ENCODE data around the gene LIN28B.

Gene LIN28B, protein sequence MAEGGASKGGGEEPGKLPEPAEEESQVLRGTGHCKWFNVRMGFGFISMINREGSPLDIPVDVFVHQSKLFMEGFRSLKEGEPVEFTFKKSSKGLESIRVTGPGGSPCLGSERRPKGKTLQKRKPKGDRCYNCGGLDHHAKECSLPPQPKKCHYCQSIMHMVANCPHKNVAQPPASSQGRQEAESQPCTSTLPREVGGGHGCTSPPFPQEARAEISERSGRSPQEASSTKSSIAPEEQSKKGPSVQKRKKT

DNA sequence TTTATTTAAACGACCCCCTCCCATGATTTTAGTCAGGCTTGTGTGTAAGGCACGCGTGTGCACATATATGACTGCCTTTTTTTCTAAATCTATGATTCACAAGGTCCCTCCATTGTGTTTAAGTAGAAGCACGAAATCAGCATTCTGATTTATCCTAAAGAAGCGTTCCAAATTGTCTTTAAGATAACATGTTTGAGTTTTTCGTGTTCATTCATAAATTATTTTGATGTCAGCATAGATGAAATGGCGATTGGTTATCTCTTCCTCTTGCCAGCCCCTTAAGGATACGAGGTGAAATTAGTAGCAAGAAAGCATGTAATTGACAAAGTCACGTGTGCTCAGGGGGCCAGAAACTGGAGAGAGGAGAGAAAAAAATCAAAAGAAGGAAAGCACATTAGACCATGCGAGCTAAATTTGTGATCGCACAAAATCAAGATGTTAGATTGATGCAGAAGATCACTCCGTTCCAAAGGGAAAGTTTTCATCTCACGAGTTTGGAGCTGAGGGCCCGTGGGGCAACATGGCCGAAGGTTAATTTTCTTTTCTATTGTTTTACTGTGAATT is at the start of gene LIN28B:
TSS of gene LIN28B (plus strand) at position 377 of the 564 bp plus-strand sequence. CDS start at position 521, 144 bp downstream.
- peak; percentile 87 for DNase-seq

DNA sequence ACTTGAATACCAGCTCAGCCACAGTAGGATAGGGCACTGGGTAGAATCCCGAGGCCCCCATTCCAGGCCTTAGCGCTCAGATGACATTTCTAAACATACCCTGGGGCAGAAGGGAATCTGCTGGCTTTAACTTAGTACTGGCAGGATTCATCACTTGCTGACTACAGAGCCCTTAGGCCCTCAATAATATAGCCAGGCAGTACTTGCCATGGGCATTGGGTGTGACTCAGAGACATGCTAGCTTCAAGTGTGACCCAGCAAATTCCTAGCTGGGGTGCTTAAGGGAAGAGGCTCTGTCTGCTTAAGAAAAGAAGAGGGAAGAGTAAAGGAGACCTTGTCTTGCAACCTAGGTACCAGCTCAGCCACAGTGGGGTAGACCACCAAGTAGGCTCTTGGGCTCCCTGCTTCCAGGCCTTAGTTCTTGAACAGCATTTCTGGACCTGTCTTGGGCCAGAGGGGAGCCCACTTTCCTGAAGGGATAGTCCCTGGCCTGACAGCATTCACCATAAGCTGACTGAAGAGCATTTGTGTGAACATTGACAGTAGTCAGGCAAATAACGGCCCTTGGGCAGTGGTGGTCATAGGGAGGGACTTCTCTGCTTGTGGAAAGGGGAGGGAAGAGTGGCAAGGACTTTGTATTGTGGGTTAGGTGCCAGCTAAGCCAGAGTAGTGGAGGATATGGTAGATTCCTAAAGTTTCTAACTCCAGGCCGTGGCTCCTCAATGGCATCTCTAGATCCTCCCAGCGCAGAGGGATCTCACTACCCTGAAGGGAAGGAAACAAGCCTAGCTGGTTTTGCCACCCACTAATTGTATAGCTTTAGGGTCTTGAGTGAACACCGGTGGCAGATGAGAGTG is 48.6 kb upstream of the LIN28B start:
- no peak for DNase-seq

DNA sequence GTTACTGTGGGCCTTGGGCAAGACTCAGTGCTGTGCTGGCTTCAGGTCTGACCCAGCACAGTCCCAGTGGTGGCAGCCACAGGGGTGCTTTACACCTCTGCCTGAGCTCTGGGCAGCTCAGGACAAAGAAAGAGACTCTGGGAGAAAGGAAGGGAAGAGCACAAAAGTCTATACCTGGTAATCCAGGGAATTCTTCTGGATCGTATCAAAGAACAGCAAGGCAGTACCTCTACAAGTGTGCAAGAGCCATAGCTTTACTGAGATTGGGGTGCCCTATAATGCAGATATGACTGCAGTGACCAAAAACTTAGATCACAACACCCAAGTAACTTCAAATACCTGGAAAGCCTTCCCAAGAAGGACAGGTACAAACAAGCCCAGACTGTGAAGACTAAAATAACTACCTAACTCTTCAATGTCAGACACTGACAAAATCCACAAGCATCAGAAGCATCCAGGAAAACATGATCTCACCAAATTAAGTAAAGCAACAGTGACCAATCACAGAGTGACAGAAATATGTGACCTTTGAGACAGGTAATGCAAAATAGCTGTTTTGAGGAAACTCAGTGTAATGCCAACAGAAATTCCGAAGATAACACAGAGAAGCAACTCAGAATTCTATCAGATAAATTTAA is 47.9 kb upstream of the LIN28B start:
- no peak for DNase-seq

DNA sequence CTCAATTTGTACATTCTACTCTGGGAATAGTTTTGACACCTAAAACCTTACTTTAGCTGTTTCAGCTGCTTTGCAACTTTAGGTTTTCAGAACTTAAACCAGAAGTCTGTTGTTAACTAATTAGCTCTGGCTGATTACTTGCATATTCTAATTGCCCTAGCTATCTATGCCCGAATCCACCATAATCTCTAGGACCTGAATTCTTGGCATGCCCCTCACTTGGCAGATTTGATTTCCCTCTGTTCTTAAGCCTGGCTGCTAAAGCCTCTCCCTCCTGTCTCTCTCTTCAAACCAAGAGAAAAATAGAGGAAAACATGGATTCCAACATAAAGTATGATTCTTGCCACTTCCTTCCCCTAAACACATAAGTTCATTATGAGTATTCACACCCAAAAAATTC is 35.0 kb upstream of the LIN28B start:
- DNase-seq, result no peak

DNA sequence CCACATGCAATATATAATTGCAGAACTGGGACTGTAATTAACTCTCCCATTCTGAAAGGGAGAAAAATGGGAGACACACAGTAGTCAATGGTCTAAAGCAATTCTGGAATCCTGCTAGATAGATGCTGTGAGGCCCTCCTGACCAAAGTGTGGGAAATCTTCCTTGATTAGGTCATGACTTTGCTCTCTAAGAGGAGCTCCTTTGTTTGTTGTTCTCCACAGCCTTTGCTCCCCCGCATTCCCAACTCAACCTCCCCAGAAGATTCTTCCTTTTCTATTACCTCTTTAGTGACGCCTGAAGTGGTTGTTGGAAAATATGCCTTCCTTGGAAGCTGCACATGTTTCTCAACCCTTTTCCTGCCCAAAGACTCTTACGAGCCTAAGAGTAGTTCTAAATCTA is 28.8 kb upstream of the LIN28B start:
- DNase-seq, result no peak

DNA sequence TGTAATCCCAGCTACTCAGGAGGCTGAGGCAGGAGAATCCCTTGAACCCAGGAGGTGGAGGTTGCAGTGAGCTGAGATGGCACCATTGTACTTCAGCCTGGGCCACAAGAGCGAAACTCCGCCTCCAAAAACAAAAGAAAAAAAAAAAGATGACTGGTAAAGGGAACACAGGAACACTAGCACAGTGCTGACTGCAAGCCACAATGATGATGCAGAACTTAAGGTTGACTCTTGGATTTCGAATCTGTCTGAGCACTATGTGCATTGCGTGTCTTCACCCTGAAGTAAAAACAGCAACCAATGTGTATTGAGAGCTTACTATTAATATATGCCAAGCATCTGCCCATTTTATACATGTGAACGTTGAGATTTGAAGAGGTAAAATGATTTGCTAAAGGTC is 27.6 kb upstream of the LIN28B start:
- DNase-seq, result no peak

DNA sequence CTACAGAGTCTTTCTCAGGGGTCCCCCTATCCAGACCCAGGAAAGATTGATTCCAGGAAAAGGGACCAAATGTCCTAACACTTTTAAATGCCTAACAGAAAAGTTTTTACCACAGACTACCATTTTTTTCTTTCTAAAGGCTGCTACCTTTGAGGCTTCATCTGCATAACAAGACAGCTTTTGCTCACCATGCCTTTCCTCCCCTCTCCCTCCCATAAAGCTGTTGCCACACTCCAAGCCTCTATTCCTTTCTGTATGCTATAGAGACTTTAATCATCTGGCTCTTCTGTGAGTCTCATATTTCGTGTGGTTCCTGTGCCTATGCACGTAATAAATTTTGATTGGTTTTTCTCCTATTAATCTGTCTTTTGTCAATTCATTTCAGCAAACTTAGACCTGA is 26.0 kb upstream of the LIN28B start:
- no peak for DNase-seq

DNA sequence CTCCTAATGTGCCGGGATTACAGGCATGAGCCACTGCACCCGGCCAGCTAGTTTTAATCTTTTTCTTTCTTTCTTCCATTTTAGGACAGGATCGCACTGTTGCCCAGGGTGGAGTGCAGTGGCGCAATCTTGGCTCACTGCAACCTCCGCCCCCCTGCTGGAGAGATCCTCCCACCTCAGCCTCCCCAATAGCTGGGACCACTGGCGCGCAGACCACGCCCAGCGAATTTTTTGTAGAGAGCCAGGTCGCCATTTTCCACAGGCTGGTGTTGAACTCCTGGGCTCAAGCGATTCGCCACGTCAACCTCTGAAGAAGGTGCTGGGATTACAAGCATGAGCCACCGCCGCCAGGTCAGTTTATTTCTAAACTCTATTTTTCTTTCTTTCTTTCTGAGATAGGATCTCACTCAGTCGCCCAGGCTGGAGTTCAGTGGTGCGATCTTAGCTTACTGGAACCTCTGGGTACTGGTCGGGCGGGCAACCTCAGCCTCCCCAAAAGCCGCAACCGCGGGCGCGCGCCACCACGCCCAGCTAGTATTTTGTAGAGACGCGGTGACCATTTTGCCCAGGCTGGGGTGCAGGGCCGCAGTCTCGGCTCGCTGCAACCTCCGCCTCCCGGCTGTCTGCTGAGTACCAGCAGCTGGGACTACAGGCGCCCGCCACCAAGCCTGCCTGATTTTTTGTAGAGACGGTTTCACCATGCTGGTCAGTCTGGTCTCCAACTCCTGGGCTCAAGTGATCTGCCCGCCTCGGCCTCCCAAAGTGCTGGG is 20.0 kb upstream of the LIN28B start:
- DNase-seq, result no peak

DNA sequence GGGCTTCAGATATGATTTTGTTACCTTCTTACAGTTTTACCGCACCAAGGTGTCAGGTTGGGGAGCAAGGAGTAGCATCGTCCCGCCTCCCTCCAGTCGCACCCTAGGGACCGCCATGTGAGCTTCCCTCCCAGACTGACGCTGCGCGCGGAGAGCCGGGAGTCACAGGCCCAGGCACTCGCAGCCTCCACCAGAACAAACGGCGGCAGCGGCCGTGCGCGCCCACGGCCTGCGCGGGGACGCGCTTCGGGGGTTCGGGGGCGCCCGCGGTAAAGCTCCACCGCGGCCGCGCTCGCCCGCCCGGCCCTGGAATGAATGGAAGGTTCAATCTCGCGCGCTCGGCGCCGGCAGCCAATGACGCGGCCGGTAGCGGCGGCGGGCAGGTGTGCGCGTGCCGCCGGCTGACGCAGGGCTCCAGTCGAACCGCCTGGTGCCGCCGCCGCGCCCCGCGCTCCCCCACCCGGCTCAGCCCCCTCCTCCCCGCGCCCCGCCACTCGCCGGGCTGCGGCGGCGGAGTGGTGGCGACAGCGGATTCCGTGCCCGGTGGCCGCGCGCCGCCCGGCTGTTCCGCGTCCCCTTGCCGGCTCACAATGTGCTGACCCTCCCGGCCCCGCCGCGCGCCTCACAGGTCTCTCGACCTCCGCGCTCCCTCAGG is 16.5 kb upstream of the LIN28B start:
- DNase-seq, result no peak

DNA sequence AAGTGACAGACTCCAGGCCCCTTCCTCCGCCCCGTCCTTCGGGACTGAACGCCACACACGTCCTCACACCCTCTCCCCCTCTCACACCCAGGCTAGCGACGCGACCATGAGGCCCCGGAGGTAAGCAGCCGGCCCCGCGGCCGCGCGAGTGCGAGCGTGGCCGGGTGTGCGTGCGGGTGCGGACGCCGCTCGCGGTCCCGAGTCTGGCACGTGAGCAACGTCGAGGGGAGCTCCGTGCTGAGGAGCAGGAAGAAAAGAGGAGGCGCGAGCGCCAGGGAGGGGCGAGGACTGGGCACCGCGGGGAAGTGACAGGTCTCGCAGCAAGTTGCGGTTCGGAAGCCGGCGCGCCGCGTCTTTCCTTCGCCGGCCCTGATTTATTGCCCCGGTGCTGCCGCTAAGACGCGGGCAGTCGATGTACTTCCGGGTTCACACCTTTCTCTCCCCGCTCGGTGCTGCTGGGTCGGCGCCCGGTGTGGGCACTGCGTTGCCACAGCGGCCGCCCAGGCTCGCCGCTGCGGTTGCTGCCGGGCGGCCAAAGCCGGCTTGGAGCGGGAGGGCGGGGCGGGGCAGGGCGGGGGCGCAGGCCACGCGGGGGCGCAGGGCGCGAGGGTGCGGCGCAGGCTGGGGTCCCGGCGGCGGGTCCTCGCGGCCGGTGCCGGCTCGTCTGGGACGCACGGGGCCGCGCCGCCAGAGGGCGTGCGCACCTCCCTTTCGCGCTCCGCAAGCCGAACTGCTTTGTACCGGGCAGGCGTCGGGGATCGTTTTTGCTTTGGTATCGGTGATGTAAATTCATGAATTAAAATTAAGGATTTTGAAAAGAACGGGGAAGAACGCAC is 15.8 kb upstream of the LIN28B start:
- DNase-seq, result peak; percentile 43

DNA sequence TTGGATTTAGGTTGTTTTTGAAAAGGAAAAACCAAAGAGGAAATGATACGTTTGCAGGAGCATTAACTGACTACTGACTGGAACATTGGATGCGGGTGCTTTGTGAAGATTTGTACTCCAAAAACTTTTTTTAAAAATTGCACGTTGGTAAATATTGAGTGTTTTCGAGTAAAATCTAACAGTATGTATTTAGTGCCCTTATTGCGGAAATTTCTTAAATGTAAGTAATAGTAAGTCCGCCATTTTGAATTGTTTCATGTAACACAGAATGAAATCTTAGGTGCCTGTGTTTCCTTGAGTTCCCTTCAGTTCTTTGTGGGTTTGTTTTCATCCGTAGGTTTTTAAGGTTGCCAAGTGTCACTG is 15.2 kb upstream of the LIN28B start:
- DNase-seq, result peak; percentile 46

DNA sequence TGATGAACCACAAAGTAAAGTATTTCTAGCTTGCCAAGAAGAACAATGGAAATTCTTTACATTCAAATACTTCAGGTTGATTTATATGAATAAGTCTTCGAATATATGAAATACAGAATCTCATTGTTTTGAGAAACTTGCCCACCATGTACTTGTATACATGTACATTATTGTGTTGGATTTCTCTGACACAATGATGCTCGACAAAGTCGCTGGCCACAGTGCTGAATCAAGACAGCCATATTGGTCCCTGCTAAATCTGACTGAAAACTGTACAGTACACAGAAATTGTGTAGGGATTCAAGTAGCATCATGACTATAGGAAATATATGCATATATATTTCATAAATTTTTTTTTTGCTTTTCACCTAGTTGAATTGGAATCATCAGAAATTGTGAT is 13.1 kb upstream of the LIN28B start:
- peak; percentile 45 for DNase-seq

DNA sequence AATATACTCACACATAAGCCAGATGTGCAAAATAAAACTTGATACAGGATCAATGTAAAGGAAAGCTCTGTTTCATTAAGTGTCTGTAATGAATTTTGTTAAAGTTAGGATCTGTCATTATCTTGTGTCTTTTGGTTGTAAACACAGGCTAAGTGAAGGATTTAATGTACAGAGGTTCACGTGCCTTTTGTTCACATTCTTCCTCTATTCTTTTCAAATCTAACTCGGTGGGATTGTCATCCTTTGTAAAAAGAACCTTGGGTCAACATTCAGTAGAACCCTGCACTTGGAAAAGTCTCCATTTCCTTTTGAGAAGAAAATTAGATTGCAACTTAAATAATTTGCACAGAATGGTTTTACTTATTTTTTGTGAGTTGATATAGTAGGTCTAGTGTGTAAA is 7.7 kb upstream of the LIN28B start:
- DNase-seq, result no peak

DNA sequence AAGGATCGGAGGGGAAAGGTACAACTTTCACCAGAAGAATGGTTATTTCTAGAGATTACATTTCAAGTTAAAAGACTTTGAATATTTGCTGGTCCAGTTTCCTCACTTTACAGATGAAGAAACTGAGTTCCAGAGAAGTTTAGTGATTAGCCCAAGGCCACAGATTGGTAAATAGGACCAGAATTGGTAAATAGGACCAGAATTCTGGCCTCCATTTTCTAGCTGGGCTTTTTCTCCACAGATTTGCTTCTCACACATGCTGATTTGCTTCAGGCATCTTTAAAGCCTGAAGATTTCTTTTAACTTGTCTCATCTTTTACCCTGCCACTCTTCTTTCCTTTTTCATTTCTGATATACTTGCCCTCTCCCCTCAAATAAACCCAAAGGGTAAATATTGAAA is 5.2 kb upstream of the LIN28B start:
- no peak for DNase-seq

DNA sequence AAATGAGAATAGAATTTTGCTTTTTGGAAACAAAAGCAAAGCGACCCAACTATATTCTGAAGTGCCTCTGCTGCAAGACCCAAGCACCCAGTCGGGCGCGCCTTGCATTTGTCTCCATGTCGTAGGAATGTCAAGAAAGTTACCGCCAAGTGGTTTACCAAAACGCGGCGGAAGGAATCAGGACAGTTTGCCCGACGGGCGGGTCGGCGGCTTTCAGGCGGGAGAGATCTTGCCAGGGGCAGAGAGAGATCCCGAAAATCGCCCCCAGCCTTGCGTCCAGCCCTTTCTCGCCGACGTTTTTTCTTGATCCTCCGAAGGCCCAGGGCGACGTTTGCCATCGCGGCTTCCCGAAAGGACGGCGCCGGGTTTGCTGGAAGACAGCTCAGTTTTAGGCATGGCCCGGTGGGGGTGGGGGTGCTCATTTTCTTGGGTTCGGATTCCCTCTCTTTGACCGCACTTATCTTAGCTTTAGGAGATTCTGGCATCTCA is 4.0 kb upstream of the LIN28B start:
- no peak for DNase-seq

DNA sequence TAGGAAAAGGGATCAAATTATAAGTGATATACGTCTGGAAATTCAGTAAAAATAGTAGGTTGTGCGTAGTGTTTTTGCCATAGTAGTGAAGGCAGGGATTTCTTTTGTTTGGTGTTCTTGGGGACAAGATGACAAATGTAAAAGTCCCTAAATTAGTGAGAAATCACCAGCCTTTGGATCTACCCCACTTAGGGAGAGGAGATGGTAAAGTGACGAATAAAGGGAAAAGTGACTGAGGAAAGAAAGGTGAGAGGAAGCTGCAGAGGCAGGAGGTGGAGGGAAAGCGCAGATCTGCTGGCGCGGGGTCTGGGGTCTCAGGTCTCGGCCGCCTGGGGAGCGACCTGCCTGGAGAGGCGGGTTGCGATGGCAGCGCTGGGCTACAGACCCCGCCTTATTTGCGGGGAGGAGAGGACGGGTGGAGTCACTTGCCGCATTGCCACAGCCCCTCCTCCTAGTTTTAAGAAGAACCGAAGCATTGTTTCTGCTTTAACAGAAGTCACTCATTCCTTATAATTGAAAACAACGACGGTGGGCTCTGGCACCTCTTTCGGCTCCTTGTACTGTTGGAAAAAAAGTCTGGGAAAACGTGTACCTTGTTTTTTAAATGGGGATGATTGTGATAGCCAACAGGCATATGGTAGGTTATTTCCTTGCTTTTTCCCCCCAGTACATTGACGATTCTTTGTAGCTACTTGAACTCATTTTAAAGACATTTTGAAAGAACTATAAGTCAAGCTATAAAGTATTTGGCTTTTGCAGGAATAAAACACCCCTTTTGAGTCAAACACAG is 3.3 kb upstream of the LIN28B start:
- DNase-seq, result peak; percentile 52

DNA sequence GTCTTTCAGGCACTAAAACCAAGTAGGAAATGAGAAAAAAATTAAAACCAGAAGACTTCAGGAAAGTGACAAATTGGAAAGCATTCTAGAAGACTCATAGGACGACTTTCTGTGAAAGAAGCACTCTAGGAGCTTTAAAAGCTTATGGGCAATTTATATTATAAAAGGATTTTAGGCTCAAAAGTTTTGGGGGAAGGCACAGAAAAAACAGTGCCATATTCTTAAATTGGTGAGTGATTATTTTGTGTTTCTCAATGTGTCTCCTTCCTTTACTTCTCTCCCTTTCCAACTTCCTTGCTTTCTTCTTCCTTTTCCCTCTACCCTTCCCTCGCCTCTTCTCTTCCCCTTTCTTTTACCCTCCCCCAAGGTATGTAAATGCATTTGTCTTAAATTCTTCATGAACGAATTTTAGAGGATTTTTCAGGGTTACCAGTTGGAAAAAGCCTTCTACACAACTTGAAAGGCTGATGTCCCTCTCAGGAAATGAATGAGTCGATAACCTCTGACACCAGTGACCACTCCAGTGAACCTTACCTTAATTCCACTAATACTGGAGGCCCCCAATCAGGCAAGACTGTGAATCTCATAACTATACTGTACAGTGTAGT is 2.6 kb upstream of the LIN28B start:
- DNase-seq, result no peak

DNA sequence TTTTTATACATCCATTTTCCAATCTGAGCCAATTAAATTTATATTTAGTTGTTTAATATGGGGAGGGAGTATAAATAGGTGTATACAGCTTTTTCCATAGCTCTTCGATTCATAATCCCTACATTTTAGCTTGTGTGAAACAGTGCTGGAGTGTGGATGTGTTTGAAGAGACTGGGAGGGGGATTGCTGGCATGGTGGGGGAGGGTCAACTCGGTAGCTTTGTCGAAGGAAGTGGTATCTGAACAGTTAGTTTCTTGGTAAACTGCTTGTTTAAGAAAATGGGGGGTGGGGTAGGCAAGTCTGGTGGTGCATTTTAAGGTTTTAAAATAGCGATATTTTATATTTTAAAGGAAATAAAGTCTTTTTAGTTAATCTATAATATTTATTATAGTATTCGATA is 1.4 kb upstream of the LIN28B start:
- DNase-seq, result peak; percentile 43

DNA sequence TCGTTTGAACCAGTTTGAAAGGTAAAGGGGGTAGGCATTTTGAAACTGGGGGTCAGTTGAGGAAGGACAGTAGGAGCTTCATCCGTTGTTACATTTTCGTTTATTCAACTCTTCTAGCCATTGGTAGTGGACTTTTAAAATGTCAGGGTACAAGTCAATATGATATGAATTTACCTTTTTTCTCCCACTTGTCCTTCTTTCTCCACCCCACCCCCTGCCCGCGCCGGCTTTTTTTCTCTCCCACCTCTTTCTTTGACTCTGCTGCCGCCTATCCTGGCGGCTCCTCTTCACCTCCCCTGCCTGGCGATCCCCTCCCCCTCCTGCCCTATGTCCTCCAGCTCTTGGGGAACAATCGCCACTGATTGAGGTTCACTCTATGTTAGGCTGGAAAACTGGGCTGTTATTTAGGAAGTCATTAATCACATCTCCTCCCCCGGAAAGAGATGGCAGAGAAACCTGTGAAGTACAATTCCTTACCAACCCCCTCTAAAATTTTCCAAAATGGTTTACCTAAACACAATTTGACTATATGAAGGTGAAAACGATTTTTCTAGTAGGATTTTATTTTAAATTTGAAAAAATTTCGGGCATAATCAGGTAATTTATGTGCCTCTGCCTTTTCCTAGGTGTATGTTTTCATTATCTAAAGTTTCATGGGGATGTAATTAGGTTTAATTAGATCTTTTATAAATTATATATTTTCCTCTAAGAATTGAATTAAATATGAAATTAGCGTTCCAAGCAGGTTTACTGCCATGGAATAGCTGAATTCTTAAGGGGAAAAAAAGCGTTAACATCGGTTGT is 778 bp upstream of the LIN28B start:
- peak; percentile 50 for DNase-seq

Data from NCI-H446 treated with DMSO at 0.1 percent for 48 hours (cell line).